ENCODE results near the gene SHROOM2.

DNA sequence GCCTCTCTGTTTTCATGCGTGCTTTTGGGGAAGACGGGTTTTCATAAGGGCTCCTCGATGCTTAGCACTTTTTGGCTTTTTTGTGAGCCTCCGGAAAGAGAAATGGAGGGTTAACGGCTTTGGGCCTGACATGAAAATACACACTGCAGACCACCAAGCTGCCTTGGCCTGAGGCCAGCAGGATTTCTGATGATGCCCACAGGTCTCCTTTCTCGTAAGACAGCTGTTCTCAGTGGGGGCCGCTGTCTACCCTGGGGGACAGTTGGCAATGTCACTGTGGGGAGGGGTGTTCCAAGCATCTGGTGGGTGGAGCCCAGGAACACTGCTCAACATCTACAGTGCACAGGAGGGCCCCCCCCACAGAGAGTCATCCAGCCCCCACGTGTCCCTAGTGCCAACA, 151.5 kb downstream of the SHROOM2 start:
- no peak for TF ChIP-seq CEBPB (IDR thresholded peaks at IDR 0.05; ENCODE audit: low read depth, low read length)
- TF ChIP-seq POLR2A (IDR thresholded peaks at IDR 0.05; ENCODE audit: low read depth, low read length) = no peak
- TF ChIP-seq, protein P1, sequence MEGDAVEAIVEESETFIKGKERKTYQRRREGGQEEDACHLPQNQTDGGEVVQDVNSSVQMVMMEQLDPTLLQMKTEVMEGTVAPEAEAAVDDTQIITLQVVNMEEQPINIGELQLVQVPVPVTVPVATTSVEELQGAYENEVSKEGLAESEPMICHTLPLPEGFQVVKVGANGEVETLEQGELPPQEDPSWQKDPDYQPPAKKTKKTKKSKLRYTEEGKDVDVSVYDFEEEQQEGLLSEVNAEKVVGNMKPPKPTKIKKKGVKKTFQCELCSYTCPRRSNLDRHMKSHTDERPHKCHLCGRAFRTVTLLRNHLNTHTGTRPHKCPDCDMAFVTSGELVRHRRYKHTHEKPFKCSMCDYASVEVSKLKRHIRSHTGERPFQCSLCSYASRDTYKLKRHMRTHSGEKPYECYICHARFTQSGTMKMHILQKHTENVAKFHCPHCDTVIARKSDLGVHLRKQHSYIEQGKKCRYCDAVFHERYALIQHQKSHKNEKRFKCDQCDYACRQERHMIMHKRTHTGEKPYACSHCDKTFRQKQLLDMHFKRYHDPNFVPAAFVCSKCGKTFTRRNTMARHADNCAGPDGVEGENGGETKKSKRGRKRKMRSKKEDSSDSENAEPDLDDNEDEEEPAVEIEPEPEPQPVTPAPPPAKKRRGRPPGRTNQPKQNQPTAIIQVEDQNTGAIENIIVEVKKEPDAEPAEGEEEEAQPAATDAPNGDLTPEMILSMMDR (conservative IDR thresholded peaks at IDR 0.05; ENCODE audit: low read depth, low read length) = no peak
